Measurements from ENCODE around the gene RPL14. TPM values are rescaled to one million over a fixed set of nuclear protein-coding genes. Genes with fewer than 3 reads are reported as not detected.

Gene RPL14
- total RNA-seq, 2 experiments from 2014 or later, result 3,546 to 3,721 TPM

- intact Hi-C loops (cut with DNase I, micrococcal nuclease), result loop anchor here (2.0 to 10.0 kb wide), 7 partner anchors 73 to 1513 kb away; partner anchors contain the start of genes ULK4 (in 2 of the 2), ZNF621 (in 2 of the 2), CTNNB1 (in 1 of the 2) and EIF1B (in 1 of the 2)
- H3K4me3 ChIP-seq (ENCODE audit: low read length), result peak overlapping the region; percentile 84
- H3K27me3 ChIP-seq (ENCODE audit: control insufficient read depth in 1 of 2, insufficient read depth in 2 of 2, low read length in 2 of 2), result no peaks in the 10 kb centered on the region
- peak overlapping the region; percentile 88 for H3K4me3 Mint-ChIP-seq
- ATAC-seq (ENCODE audit: poor library complexity) (no peak), DNase-seq (no peak)
- peaks cover 14% of the 10 kb centered on the region for H3K36me3 Mint-ChIP-seq (ENCODE audit: low read depth)
- no peak for TF ChIP-seq CTCF (IDR thresholded peaks at IDR 0.05)
- no peaks in the 10 kb centered on the region for H3K9me3 ChIP-seq (ENCODE audit: control insufficient read depth in 1 of 2, insufficient read depth in 1 of 2, low read length in 2 of 2)
- H3K4me1 Mint-ChIP-seq (ENCODE audit: low read depth), result peaks cover 35% of the 10 kb centered on the region
- peaks cover 25% of the 10 kb centered on the region for H3K4me1 ChIP-seq (ENCODE audit: insufficient read depth, low read length)
- ChIA-PET CTCF (interaction anchor here (1.4 to 1.6 kb wide), 2 partner anchors 147 to 260 kb away, joined by 3 to 4 read pairs; no protein-coding TSS in a partner anchor), POLR2A (interaction anchor here (0.6 to 3.3 kb wide), 7 partner anchors 12 to 747 kb away, joined by 3 to 17 read pairs (median 9); partner anchors contain the start of genes CTNNB1, EIF1B, ZNF619 and ZNF620)
- peak overlapping the region; percentile 91 for H3K27ac Mint-ChIP-seq
- no peaks in the 10 kb centered on the region for H3K9me3 Mint-ChIP-seq
- H3K36me3 ChIP-seq (ENCODE audit: insufficient read depth, low read length), result peaks cover 6% of the 10 kb centered on the region
- H3K27me3 Mint-ChIP-seq, result no peaks in the 10 kb centered on the region
- peak overlapping the region; percentile 88 to 97 for H3K27ac ChIP-seq (ENCODE audit: low read depth in 1 of 2, low read length in 2 of 2)
These were observed 5.1 kb upstream of the RPL14 start for GRCh38 chr3:40452057-40452456.

- Mint-ChIP-seq H3K4me3 (peak overlapping the region; percentile 88), H3K27me3 (no peaks in the 10 kb centered on the region), H3K27ac (peak overlapping the region; percentile 91), H3K4me1 (ENCODE audit: low read depth) (peaks cover 38% of the 10 kb centered on the region), H3K9me3 (no peaks in the 10 kb centered on the region), H3K36me3 (ENCODE audit: low read depth) (peaks cover 16% of the 10 kb centered on the region)
- Histone ChIP-seq H3K36me3 (ENCODE audit: insufficient read depth, low read length) (peaks cover 6% of the 10 kb centered on the region), H3K9me3 (ENCODE audit: control insufficient read depth in 1 of 2, insufficient read depth in 1 of 2, low read length in 2 of 2) (no peaks in the 10 kb centered on the region), H3K27me3 (ENCODE audit: control insufficient read depth in 1 of 2, insufficient read depth in 2 of 2, low read length in 2 of 2) (no peaks in the 10 kb centered on the region), H3K4me3 (ENCODE audit: low read length) (peak overlapping the region; percentile 84), H3K4me1 (ENCODE audit: insufficient read depth, low read length) (peaks cover 26% of the 10 kb centered on the region), H3K27ac (ENCODE audit: low read depth in 1 of 2, low read length in 2 of 2) (peak overlapping the region; percentile 88 to 97)
- TF ChIP-seq CTCF (IDR thresholded peaks at IDR 0.05), result no peak
- intact Hi-C loops (cut with DNase I, micrococcal nuclease), result loop anchor here (2.0 to 10.0 kb wide), 7 partner anchors 72 to 1512 kb away; partner anchors contain the start of genes ULK4 (in 2 of the 2), ZNF621 (in 2 of the 2), CTNNB1 (in 1 of the 2) and EIF1B (in 1 of the 2)
- no peak for ATAC-seq (ENCODE audit: poor library complexity)
- POLR2A ChIA-PET, result interaction anchor here (0.6 to 3.3 kb wide), 10 partner anchors 11 to 747 kb away, joined by 3 to 17 read pairs (median 5); partner anchors contain the start of genes CTNNB1, EIF1B, ZNF619 and ZNF620
- CTCF ChIA-PET, result interaction anchor here (1.4 to 1.6 kb wide), 3 partner anchors 135 to 261 kb away, joined by 3 to 4 read pairs (median 3); no protein-coding TSS in a partner anchor
- DNase-seq, result no peak
These were observed 4.6 kb upstream of the RPL14 start for GRCh38 chr3:40452562-40452875.

- peak overlapping the region; percentile 88 to 97 for H3K27ac ChIP-seq (ENCODE audit: low read depth in 1 of 2, low read length in 2 of 2)
- intact Hi-C loops (cut with DNase I, micrococcal nuclease), result loop anchor here (1.0 to 10.0 kb wide), 8 partner anchors 72 to 1512 kb away; partner anchors contain the start of genes EIF1B (in 2 of the 2), ULK4 (in 2 of the 2), ZNF621 (in 2 of the 2) and CTNNB1 (in 1 of the 2)
- Mint-ChIP-seq H3K4me3 (peak overlapping the region; percentile 88), H3K9me3 (no peaks in the 10 kb centered on the region), H3K27ac (peak overlapping the region; percentile 91), H3K4me1 (ENCODE audit: low read depth) (peaks cover 43% of the 10 kb centered on the region), H3K27me3 (no peaks in the 10 kb centered on the region), H3K36me3 (ENCODE audit: low read depth) (peaks cover 21% of the 10 kb centered on the region)
- H3K9me3 ChIP-seq (ENCODE audit: control insufficient read depth in 1 of 2, insufficient read depth in 1 of 2, low read length in 2 of 2), result no peaks in the 10 kb centered on the region
- H3K36me3 ChIP-seq (ENCODE audit: insufficient read depth, low read length), result peaks cover 7% of the 10 kb centered on the region
- H3K4me3 ChIP-seq (ENCODE audit: low read length), result peak overlapping the region; percentile 84
- ChIA-PET POLR2A (interaction anchor here (0.6 to 3.3 kb wide), 13 partner anchors 11 to 1509 kb away, joined by 3 to 17 read pairs (median 4); partner anchors contain the start of genes CTNNB1, EIF1B, RPSA and ULK4), CTCF (interaction anchor here (1.2 to 1.6 kb wide), 4 partner anchors 12 to 261 kb away, joined by 3 to 4 read pairs (median 4); no protein-coding TSS in a partner anchor)
- TF ChIP-seq CTCF (IDR thresholded peaks at IDR 0.05), result no peak
- H3K27me3 ChIP-seq (ENCODE audit: control insufficient read depth in 1 of 2, insufficient read depth in 2 of 2, low read length in 2 of 2), result no peaks in the 10 kb centered on the region
- peaks cover 31% of the 10 kb centered on the region for H3K4me1 ChIP-seq (ENCODE audit: insufficient read depth, low read length)
- DNase-seq (peak; percentile 87 to 99 (median 94)), ATAC-seq (ENCODE audit: poor library complexity) (peak; percentile 90)
These were observed 4.0 kb upstream of the RPL14 start for GRCh38 chr3:40452876-40453730.

Data from CD4-positive, alpha-beta T cell (primary cell).